SH-SY5Y (cell line): ENCODE measurements around the gene DDX56.

Source experiments
- GATA2 ChIP-seq: IDR thresholded peaks from 2 replicates; pipeline ENCODE4 v1.6.1; 2011; ENCODE audit warnings: mild to moderate bottlenecking, low read depth, low read length
- GATA3 ChIP-seq: IDR thresholded peaks from 2 replicates; pipeline ENCODE4 v1.6.1; 2011; ENCODE audit warnings: low read depth, mild to moderate bottlenecking, low read length, moderate library complexity

DNA sequence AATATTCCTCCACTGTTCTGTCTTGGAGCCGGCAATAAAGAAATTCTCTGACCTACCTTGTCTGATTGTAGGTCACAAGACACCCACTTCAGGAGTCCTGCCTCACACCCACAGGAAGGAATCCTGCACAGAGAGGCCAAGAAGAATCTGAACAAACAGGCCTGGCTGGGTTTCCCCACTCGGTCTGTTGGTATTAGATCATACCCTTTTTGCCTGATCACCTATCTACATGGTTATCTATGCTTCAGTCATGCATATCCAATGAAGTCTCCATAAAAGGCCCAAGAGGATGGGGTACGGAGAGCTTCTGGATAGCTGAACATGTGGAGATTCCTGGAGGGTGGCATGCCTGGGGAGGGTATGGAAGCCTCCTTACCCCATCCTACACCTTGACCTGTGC lies 45.0 kb upstream of the DDX56 start:
- TF ChIP-seq GATA2 (no peak), GATA3 (no peak)
